A549 (cell line): ENCODE data around the gene ARHGAP19. TPM values are rescaled to one million over a fixed set of nuclear protein-coding genes. Genes with fewer than 3 reads are reported as not detected.
A peak's percentile ranks its signal among the peaks of the same experiment; 100 is the strongest.

Source experiments
- ATAC-seq, 2 experiments: fragments of 200-7000 bp in 1 of 2; fragments of >200 bp in 1 of 2; cut with Nextera tagmentation in 1 of 2; cut with Tn5 transposase in 1 of 2; 3 replicates each; pipeline versions ENCODE4 v1.8.0 to v1.9.1; 2018 to 2020; ENCODE audit warnings: mild to moderate bottlenecking in 1 of 2, moderate library complexity in 1 of 2
- CTCF ChIA-PET: fragments of 300-600 bp; sonication (Branson Sonifier 250); formaldehyde crosslinking; extraction: SDS; loops from one replicate; lab custom pipeline; 2021; ENCODE audit warnings: antibody characterized with exemption, inconsistent platforms; lab: Yijun Ruan, JAX
- POLR2A ChIA-PET: fragments of 350-600 bp; formaldehyde crosslinking; extraction: SDS; loops from one replicate; lab custom pipeline; 2021; ENCODE audit warnings: antibody characterized with exemption, inconsistent platforms; lab: Yijun Ruan, JAX
- DNase-seq, 2 experiments: peaks; one replicate each; pipeline versions ENCODE4 v3.0.0 to v3.0.0-alpha.2; 2011 to 2016; ENCODE audit warnings: low read depth in 1 of 2, low spot score in 1 of 2
- FAIRE-seq: peaks from 2 replicates; lab custom pipeline; 2011; peaks lifted over from hg19 to GRCh38; lab: Jason Lieb, UNC
- H3K27ac ChIP-seq, 2 experiments: fragments of >200 bp; sonication (Bioruptor Twin); formaldehyde crosslinking; 3 replicates each; pipeline ENCODE4 v1.5.1; 2016 to 2017
- H3K4me1 ChIP-seq: fragments of >200 bp; sonication (Bioruptor Twin); formaldehyde crosslinking; 3 replicates; pipeline ENCODE4 v1.6.1; 2016
- H3K4me2 ChIP-seq: fragments of >200 bp; sonication (Bioruptor Twin); formaldehyde crosslinking; 3 replicates; pipeline ENCODE4 v1.6.1; 2016
- H3K4me3 ChIP-seq: fragments of >200 bp; sonication (Bioruptor Twin); formaldehyde crosslinking; 3 replicates; pipeline ENCODE4 v1.5.1; 2016
- H3K9me3 ChIP-seq: fragments of >200 bp; sonication (Bioruptor Twin); formaldehyde crosslinking; 3 replicates; pipeline ENCODE4 v1.6.1; 2016
- CBX2 ChIP-seq: fragments of 200-600 bp; sonication (generic); IDR thresholded peaks from 2 replicates; pipeline ENCODE4 v1.6.1; 2016; ENCODE audit warnings: low read depth, mild to moderate bottlenecking, borderline replicate concordance
- CEBPB ChIP-seq, 2 experiments: fragments of >200 bp in 1 of 2; sonication (Bioruptor Twin) in 1 of 2; formaldehyde crosslinking in 1 of 2; IDR thresholded peaks; 2 replicates each; pipeline ENCODE4 v1.6.1; 2012 to 2016
- EHF ChIP-seq: fragments of 250-450 bp; sonication (Bioruptor Pico); IDR thresholded peaks from 2 replicates; pipeline ENCODE4 v1.5.0; 2020; ENCODE audit warnings: mild to moderate bottlenecking
- FOSL2 ChIP-seq, 2 experiments: fragments of 450-650 bp in 1 of 2; fragments of >200 bp in 1 of 2; sonication (Bioruptor Twin) in 1 of 2; formaldehyde crosslinking; IDR thresholded peaks; 2 replicates each; pipeline versions ENCODE4 v1.5.0 to v1.6.1; 2016 to 2020; ENCODE audit warnings: mild to moderate bottlenecking in 1 of 2, moderate library complexity in 1 of 2
- GATA3 ChIP-seq: IDR thresholded peaks from 2 replicates; pipeline ENCODE4 v1.6.1; 2012; ENCODE audit warnings: borderline replicate concordance
- JUN ChIP-seq, 2 experiments: fragments of >200 bp; sonication (Bioruptor Twin); formaldehyde crosslinking; IDR thresholded peaks; 2 replicates in 1 of 2; 3 replicates in 1 of 2; pipeline ENCODE4 v1.6.1; 2016 to 2017
- MYC ChIP-seq: IDR thresholded peaks from 2 replicates; pipeline ENCODE4 v1.6.1; 2012; ENCODE audit warnings: mild to moderate bottlenecking, inconsistent platforms, low read length, improper control_type of control experiment, borderline replicate concordance
- POLR2A ChIP-seq: IDR thresholded peaks from 2 replicates; pipeline ENCODE4 v1.6.1; 2012; ENCODE audit warnings: mild to moderate bottlenecking, low read length
- RAD21 ChIP-seq, 2 experiments: fragments of >200 bp in 1 of 2; sonication (Bioruptor Twin) in 1 of 2; formaldehyde crosslinking in 1 of 2; IDR thresholded peaks in 1 of 2; conservative IDR thresholded peaks in 1 of 2; 2 replicates in 1 of 2; 3 replicates in 1 of 2; pipeline ENCODE4 v1.6.1; 2012 to 2018; ENCODE audit warnings: inconsistent platforms in 1 of 2
- RFX5 ChIP-seq: fragments of 450-650 bp; IDR thresholded peaks from 2 replicates; pipeline ENCODE4 v1.7.1; 2014; ENCODE audit warnings: antibody characterized with exemption, mild to moderate bottlenecking, moderate library complexity
- RNF2 ChIP-seq: fragments of 200-600 bp; sonication (generic); IDR thresholded peaks from 2 replicates; pipeline ENCODE4 v1.6.1; 2016; ENCODE audit warnings: low read depth, mild to moderate bottlenecking, antibody characterized with exemption, moderate library complexity, borderline replicate concordance
- SMC3 ChIP-seq: fragments of >200 bp; sonication (Bioruptor Twin); formaldehyde crosslinking; IDR thresholded peaks from 3 replicates; pipeline ENCODE4 v1.6.1; 2018; ENCODE audit warnings: inconsistent platforms
- SREBF2 ChIP-seq: fragments of 450-650 bp; IDR thresholded peaks from 2 replicates; pipeline ENCODE4 v1.6.1; 2014; ENCODE audit warnings: mild to moderate bottlenecking, moderate library complexity
- TP53 ChIP-seq: fragments of 250-450 bp; sonication (Bioruptor Pico); IDR thresholded peaks from 2 replicates; pipeline ENCODE4 v1.5.0; 2021; ENCODE audit warnings: mild to moderate bottlenecking, moderate library complexity
- WGBS: methylation state at CpG from one replicate; pipeline ENCODE4 v1.1.6; 2017; ENCODE audit errors: missing lambda C conversion rate; 5-methylcytosine and 5-hydroxymethylcytosine counted together
- polyA plus RNA-seq, 4 experiments: library from polyadenylated mRNA; depleted of rRNA in 3 of 4; stranded (reverse); fragments of >200 nt; fragmentation: RNase III in 1 of 4; extraction: RNeasy Plus Mini Kit Qiagen cat#74134 plus additional on column Dnase treatment in 1 of 4; gene quantifications; 2 replicates in 3 of 4; 3 replicates in 1 of 4; pipeline ENCODE4 v1.2.3, GENCODE V29; 2011 to 2017
- TF ChIP-seq, protein P1 (sequence below): fragments of 250-450 bp; sonication (Bioruptor Pico); IDR thresholded peaks from 2 replicates; pipeline ENCODE4 v1.5.0; 2021; ENCODE audit warnings: mild to moderate bottlenecking, moderate library complexity, borderline replicate concordance
- TF ChIP-seq, protein P2 (sequence below): IDR thresholded peaks from 2 replicates; pipeline ENCODE4 v1.6.1; 2012; ENCODE audit warnings: low read depth, borderline replicate concordance

ARHGAP19 gene
- polyA plus RNA-seq, 2 of the 4 experiments (the other 2 are of a cell fraction) = 6.0 to 11.9 TPM

DNA sequence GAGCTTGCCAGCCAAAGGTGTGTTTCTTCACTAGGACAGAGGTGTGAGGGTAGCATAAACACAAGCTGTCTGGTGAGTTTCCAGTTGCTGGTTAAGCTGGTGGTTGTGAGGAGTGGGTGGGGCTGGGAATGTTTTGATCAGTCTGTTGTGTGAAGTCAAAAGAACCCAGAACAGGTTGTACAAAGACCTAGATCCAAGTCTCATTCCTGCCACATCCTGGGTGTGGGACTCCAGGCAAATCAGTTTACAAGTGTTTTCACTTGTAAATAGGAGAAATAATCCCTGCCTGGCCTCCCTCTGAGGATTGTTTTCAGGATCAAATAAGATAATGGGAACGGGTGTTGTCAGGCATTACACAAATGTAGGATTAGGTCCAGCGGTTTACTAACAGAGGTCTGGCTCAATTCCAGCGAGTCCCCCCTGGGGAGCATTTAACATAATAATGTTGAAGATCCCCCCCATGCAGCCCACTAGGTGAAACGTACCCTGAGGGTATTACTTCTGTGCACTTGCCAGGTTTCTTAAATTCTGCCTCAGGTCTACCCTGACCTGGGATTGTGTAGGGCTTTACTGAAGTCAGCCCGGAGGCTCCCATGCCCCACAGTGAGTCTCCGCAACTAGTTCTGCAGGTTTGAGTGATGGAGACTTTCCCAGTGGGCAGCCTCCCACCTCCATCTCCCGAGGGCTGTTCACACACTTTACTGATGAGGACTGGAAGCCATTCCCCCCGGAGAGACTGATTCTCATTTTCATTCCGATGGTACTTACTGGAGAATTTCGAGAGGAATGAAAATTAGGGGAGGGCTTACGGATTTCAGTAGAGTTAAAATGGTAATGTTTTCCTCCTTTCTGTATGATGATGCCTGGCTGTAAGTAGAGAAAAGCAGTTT, 44.8 kb upstream of the ARHGAP19 start:
- WGBS = 45% methylated on average over 11 of the region's 11 CpGs
- no peak for FAIRE-seq
- CTCF ChIA-PET = interaction anchor here (0.6 to 1.1 kb wide), 2 partner anchors 9 to 32 kb away, joined by 4 read pairs; no protein-coding TSS in a partner anchor
- POLR2A ChIA-PET = no interaction called here
- Histone ChIP-seq H3K9me3 (no peaks in the 10 kb centered on the region), H3K4me3 (no peak overlapping the region), H3K27ac (peak overlapping the region in 1 of 2 experiments; percentile 13; a peak in 1 of 6 replicates), H3K4me2 (peak overlapping the region; percentile 21; the same call in 1 of the 3 replicates), H3K4me1 (peaks cover 31% of the 10 kb centered on the region)
- no peak for DNase-seq
- no peak for ATAC-seq
- TF ChIP-seq EHF (CRISPR knock-in tag) = no peak

- POLR2A ChIA-PET = no interaction called here
- CTCF ChIA-PET = interaction anchor here (0.6 kb wide), 1 partner anchor 32 kb away, joined by 4 read pairs; no protein-coding TSS in a partner anchor
- TF ChIP-seq POLR2A (no peak), CEBPB (IDR thresholded peaks at IDR 0.05) (no peak), RNF2 (no peak), RFX5 (no peak), RAD21 (conservative IDR thresholded peaks at IDR 0.05 in 1 of 2, IDR thresholded peaks at IDR 0.05 in 1 of 2) (no peak), CBX2 (no peak), JUN (IDR thresholded peaks at IDR 0.05) (no peak), MYC (no peak), TP53 (CRISPR knock-in tag) (no peak), GATA3 (no peak), FOSL2 (IDR thresholded peaks at IDR 0.05) (no peak), FOSL2 (CRISPR knock-in tag; IDR thresholded peaks at IDR 0.05) (no peak)
- TF ChIP-seq, protein P1, sequence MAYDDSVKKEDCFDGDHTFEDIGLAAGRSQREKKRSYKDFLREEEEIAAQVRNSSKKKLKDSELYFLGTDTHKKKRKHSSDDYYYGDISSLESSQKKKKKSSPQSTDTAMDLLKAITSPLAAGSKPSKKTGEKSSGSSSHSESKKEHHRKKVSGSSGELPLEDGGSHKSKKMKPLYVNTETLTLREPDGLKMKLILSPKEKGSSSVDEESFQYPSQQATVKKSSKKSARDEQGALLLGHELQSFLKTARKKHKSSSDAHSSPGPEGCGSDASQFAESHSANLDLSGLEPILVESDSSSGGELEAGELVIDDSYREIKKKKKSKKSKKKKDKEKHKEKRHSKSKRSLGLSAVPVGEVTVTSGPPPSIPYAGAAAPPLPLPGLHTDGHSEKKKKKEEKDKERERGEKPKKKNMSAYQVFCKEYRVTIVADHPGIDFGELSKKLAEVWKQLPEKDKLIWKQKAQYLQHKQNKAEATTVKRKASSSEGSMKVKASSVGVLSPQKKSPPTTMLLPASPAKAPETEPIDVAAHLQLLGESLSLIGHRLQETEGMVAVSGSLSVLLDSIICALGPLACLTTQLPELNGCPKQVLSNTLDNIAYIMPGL (CRISPR knock-in tag) = no peak
- TF ChIP-seq, protein P2, sequence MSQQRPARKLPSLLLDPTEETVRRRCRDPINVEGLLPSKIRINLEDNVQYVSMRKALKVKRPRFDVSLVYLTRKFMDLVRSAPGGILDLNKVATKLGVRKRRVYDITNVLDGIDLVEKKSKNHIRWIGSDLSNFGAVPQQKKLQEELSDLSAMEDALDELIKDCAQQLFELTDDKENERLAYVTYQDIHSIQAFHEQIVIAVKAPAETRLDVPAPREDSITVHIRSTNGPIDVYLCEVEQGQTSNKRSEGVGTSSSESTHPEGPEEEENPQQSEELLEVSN = no peak
- TF ChIP-seq, all 56 proteins: peak for 0
These were observed 44.0 kb upstream of the ARHGAP19 start for GRCh38 chr10:97336446-97336845.

GRCh38 chr10:97336006-97336405, 43.6 kb upstream of the ARHGAP19 start:
- H3K4me2 ChIP-seq = no peak overlapping the region
- 75% methylated on average over 5 of the region's 5 CpGs for WGBS
- H3K4me1 ChIP-seq = peaks cover 31% of the 10 kb centered on the region
- no peak overlapping the region for H3K4me3 ChIP-seq
- FAIRE-seq = no peak
- no peaks in the 10 kb centered on the region for H3K9me3 ChIP-seq
- POLR2A ChIA-PET = no interaction called here
- no peak for ATAC-seq
- CTCF ChIA-PET = no interaction called here
- TF ChIP-seq SMC3 (no peak), RNF2 (no peak), GATA3 (no peak), SREBF2 (no peak)
- TF ChIP-seq, protein P2 = no peak
- no peak overlapping the region for H3K27ac ChIP-seq
- DNase-seq = no peak

More at GRCh38 chr10:97336446-97336845, 44.0 kb upstream of the ARHGAP19 start:
- peaks cover 31% of the 10 kb centered on the region for H3K4me1 ChIP-seq
- 64% methylated on average over 5 of the region's 5 CpGs for WGBS
- H3K4me2 ChIP-seq = peak overlapping the region; percentile 21; the same call in 1 of the 3 replicates
- ATAC-seq = no peak
- DNase-seq = no peak
- no peaks in the 10 kb centered on the region for H3K9me3 ChIP-seq
- H3K4me3 ChIP-seq = no peak overlapping the region
- no peak overlapping the region; a peak in 1 of 6 replicates for H3K27ac ChIP-seq
- no peak for FAIRE-seq
